DMS79 treated with DMSO at 0.1 percent for 48 hours (cell line): ENCODE results near the gene MBTD1.
"Not testable (repeated sequence)": the region's sequence is repeated elsewhere in the genome, so short reads cannot be mapped to it uniquely, and the experiment has no call there.

Source experiments
- DNase-seq: peaks from one replicate; lab custom pipeline; 2025; lab: John Stamatoyannopoulos, UW

Gene MBTD1

GRCh38 chr17:51188271-51188833, 71.5 kb downstream of the MBTD1 start:
- no peak for DNase-seq

GRCh38 chr17:51185763-51186332, 74.0 kb downstream of the MBTD1 start:
- DNase-seq = no peak

GRCh38 chr17:51184124-51184523, 75.7 kb downstream of the MBTD1 start:
- DNase-seq = no peak

- no peak for DNase-seq
Measured at GRCh38 chr17:51180486-51180885, 79.4 kb downstream of the MBTD1 start.

GRCh38 chr17:51172030-51172429, 87.8 kb downstream of the MBTD1 start:
- DNase-seq = not testable (repeated sequence)

- DNase-seq = no peak
Measured at GRCh38 chr17:51170736-51171135, 89.1 kb downstream of the MBTD1 start.

GRCh38 chr17:51169340-51169739, 90.5 kb downstream of the MBTD1 start:
- DNase-seq = no peak

GRCh38 chr17:51166987-51167931, 92.6 kb downstream of the MBTD1 start:
- peak; percentile 29 for DNase-seq

- peak; percentile 73 for DNase-seq
Measured at GRCh38 chr17:51166198-51166986, 93.5 kb downstream of the MBTD1 start, which contains the start of gene NME2. TSS of gene NME2 (plus strand) at chr17:51166411. CDS start at chr17:51166831, 420 bp downstream.

GRCh38 chr17:51165680-51166197, 94.1 kb downstream of the MBTD1 start:
- peak; percentile 28 for DNase-seq

- DNase-seq = no peak
Measured at GRCh38 chr17:51164911-51165679, 94.8 kb downstream of the MBTD1 start.

GRCh38 chr17:51161541-51161940, 98.3 kb downstream of the MBTD1 start:
- no peak for DNase-seq

- no peak for DNase-seq
Measured at GRCh38 chr17:51159604-51160003, 100.2 kb downstream of the MBTD1 start.

- no peak for DNase-seq
Measured at GRCh38 chr17:51155416-51155815, 104.4 kb downstream of the MBTD1 start.

GRCh38 chr17:51154176-51154575, 105.7 kb downstream of the MBTD1 start:
- DNase-seq = peak; percentile 27

- peak; percentile 99 for DNase-seq
Measured at GRCh38 chr17:51153210-51154072, 106.4 kb downstream of the MBTD1 start, which contains the start of gene NME1. TSS of gene NME1 (plus strand) at chr17:51153559. CDS start at chr17:51155655, 2,096 bp downstream.

GRCh38 chr17:51152766-51153209, 107.1 kb downstream of the MBTD1 start:
- no peak for DNase-seq

GRCh38 chr17:51150932-51151331, 108.9 kb downstream of the MBTD1 start:
- DNase-seq = no peak

- no peak for DNase-seq
Measured at GRCh38 chr17:51149163-51149562, 110.7 kb downstream of the MBTD1 start.

GRCh38 chr17:51147650-51148049, 112.2 kb downstream of the MBTD1 start:
- DNase-seq = no peak
